ENCODE measurements around the gene ALOXE3. TPM values are rescaled to one million over a fixed set of nuclear protein-coding genes. Genes with fewer than 3 reads are reported as not detected.

Gene ALOXE3
- not detected for total RNA-seq

- TF ChIP-seq POLR2A (IDR thresholded peaks at IDR 0.05) (no peak), CTCF (IDR thresholded peaks at IDR 0.05) (no peak)
- DNase-seq (peak in 3 of 4 donors; percentile 41 to 55 (median 42)), ATAC-seq (peak; percentile 15)
- H3K4me3 ChIP-seq = peak within 1 kb of the TSS in 1 of 2 donors; percentile 28
- intact Hi-C loops (cut with DNase I) = no loop called here
- no peaks in the 10 kb centered on the region for H3K36me3 ChIP-seq (replicated peaks in 1 of 2; ENCODE audit: insufficient read depth in 1 of 2, low read depth in 2 of 2)
- H3K4me1 ChIP-seq = peaks cover 50% of the 10 kb centered on the region
- H3K27me3 ChIP-seq = peaks cover 0 to 23% of the 10 kb centered on the region in 2 donors
- WGBS, 2 donors = 4 to 7% methylated on average over 18 to 30 of the region's 33 CpGs
- H3K9me3 ChIP-seq = no peaks in the 10 kb centered on the region
- H3K27ac ChIP-seq = peak within 1 kb of the TSS; percentile 37 to 78 (median 62)
Measured at GRCh38 chr17:8117980-8118768, at the start of gene ALOXE3. ALOXE3 (minus strand) TSS chr17:8118514; CDS start chr17:8117990, 524 bp downstream.

GRCh38 chr17:8167526-8167925 is 49.2 kb upstream of the ALOXE3 start:
- TF ChIP-seq POLR2A (IDR thresholded peaks at IDR 0.05) = no peak
- TF ChIP-seq CTCF (IDR thresholded peaks at IDR 0.05) = no peak
- Histone ChIP-seq H3K36me3 (replicated peaks in 1 of 2; ENCODE audit: insufficient read depth in 1 of 2, low read depth in 2 of 2) (no peaks in the 10 kb centered on the region), H3K27me3 (no peaks in the 10 kb centered on the region), H3K27ac (no peak overlapping the region), H3K4me1 (peaks cover 19% of the 10 kb centered on the region), H3K9me3 (no peaks in the 10 kb centered on the region), H3K4me3 (no peak overlapping the region)
- ATAC-seq (no peak), DNase-seq (no peak)
- 65 to 72% methylated on average over 3 of the region's 3 CpGs for WGBS, 2 donors
- intact Hi-C loops (cut with DNase I) = no loop called here

DNA sequence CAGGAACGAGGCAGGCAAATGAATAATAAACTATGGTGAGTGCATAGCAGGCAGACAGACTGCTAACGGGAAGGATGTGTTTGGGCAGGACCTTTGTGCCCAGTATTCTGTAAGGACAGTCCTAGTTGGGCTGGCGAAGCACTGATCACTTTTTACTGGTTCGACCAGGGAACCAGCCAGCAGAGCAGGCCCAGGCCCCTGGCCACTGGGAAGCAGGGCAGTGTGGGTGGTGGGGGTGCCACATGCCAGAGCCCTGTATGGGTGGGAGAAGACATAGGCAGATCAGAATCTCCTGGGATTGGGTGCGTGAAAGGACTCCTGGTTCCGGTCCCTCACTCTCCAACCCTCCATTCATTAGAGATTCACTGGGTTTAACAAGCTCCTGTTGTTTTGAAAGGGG is 48.4 kb upstream of the ALOXE3 start:
- DNase-seq (no peak), ATAC-seq (no peak)
- Histone ChIP-seq H3K27ac (no peak overlapping the region), H3K4me1 (peaks cover 20% of the 10 kb centered on the region), H3K36me3 (replicated peaks in 1 of 2; ENCODE audit: insufficient read depth in 1 of 2, low read depth in 2 of 2) (no peaks in the 10 kb centered on the region), H3K4me3 (no peak overlapping the region), H3K9me3 (no peaks in the 10 kb centered on the region), H3K27me3 (no peaks in the 10 kb centered on the region)
- 89 to 93% methylated on average over 6 of the region's 6 CpGs for WGBS, 2 donors
- intact Hi-C loops (cut with DNase I) = no loop called here
- TF ChIP-seq CTCF (IDR thresholded peaks at IDR 0.05) (no peak), POLR2A (IDR thresholded peaks at IDR 0.05) (no peak)

- DNase-seq = peak in 1 of 4 donors; percentile 12
- H3K36me3 ChIP-seq (replicated peaks in 1 of 2; ENCODE audit: insufficient read depth in 1 of 2, low read depth in 2 of 2) = no peaks in the 10 kb centered on the region
- no peak for TF ChIP-seq CTCF (IDR thresholded peaks at IDR 0.05)
- no peak for TF ChIP-seq POLR2A (IDR thresholded peaks at IDR 0.05)
- WGBS, 2 donors = 59 to 64% methylated on average over 5 to 6 of the region's 6 CpGs
- no peak for ATAC-seq
- H3K27ac ChIP-seq = peak overlapping the region; percentile 41 to 99 (median 99)
- intact Hi-C loops (cut with DNase I) = no loop called here
- H3K4me1 ChIP-seq = peaks cover 32% of the 10 kb centered on the region
- H3K27me3 ChIP-seq = no peaks in the 10 kb centered on the region
- H3K9me3 ChIP-seq = no peaks in the 10 kb centered on the region
- no peak overlapping the region for H3K4me3 ChIP-seq
Measured at GRCh38 chr17:8164815-8165131, 46.5 kb upstream of the ALOXE3 start.

Measured in body of pancreas (tissue), 4 donors.